ENCODE data around the gene TOX3.

TOX3 gene

GRCh38 chr16:52557236-52557635 lies 10.3 kb upstream of the TOX3 start:
- DNase-seq (ENCODE audit: extremely low spot score): no peak
- no peak for TF ChIP-seq TARDBP (IDR thresholded peaks at IDR 0.05)
- TF ChIP-seq ZNF384 (IDR thresholded peaks at IDR 0.05): no peak
- TF ChIP-seq HDGF (IDR thresholded peaks at IDR 0.05; ENCODE audit: borderline replicate concordance): no peak
- ChIA-PET CTCF (no interaction called here), POLR2A (no interaction called here)

- ChIA-PET POLR2A (no interaction called here), CTCF (no interaction called here)
- TF ChIP-seq BHLHE40 (IDR thresholded peaks at IDR 0.05; ENCODE audit: borderline replicate concordance): no peak
- no peak for TF ChIP-seq PKNOX1 (IDR thresholded peaks at IDR 0.05)
- no peak for DNase-seq (ENCODE audit: extremely low spot score)
Observed at GRCh38 chr16:52556083-52556482, 9.1 kb upstream of the TOX3 start.

GRCh38 chr16:52555572-52555971 lies 8.6 kb upstream of the TOX3 start:
- TF ChIP-seq L3MBTL2 (conservative IDR thresholded peaks at IDR 0.05) (no peak), CTBP1 (IDR thresholded peaks at IDR 0.05; ENCODE audit: borderline replicate concordance) (no peak), LEF1 (IDR thresholded peaks at IDR 0.05; ENCODE audit: borderline replicate concordance) (no peak), HDGF (IDR thresholded peaks at IDR 0.05; ENCODE audit: borderline replicate concordance) (no peak), ZNF384 (IDR thresholded peaks at IDR 0.05) (no peak), FOXA1 (IDR thresholded peaks at IDR 0.05) (no peak)
- ChIA-PET POLR2A (no interaction called here), CTCF (no interaction called here)
- no peak for DNase-seq (ENCODE audit: extremely low spot score)

GRCh38 chr16:52554334-52554733 lies 7.4 kb upstream of the TOX3 start:
- no peak for DNase-seq (ENCODE audit: extremely low spot score)
- TF ChIP-seq BHLHE40 (IDR thresholded peaks at IDR 0.05; ENCODE audit: borderline replicate concordance) (no peak), SUZ12 (IDR thresholded peaks at IDR 0.05) (no peak), FOXM1 (IDR thresholded peaks at IDR 0.05; ENCODE audit: borderline replicate concordance) (no peak), ARNT (IDR thresholded peaks at IDR 0.05) (no peak), LEF1 (IDR thresholded peaks at IDR 0.05; ENCODE audit: borderline replicate concordance) (no peak), FOXK2 (IDR thresholded peaks at IDR 0.05) (no peak), L3MBTL2 (conservative IDR thresholded peaks at IDR 0.05) (no peak), ELF4 (IDR thresholded peaks at IDR 0.05) (no peak), TARDBP (IDR thresholded peaks at IDR 0.05) (no peak), NFRKB (IDR thresholded peaks at IDR 0.05) (no peak)
- POLR2A ChIA-PET: no interaction called here
- CTCF ChIA-PET: no interaction called here

- CTCF ChIA-PET: no interaction called here
- no peak for DNase-seq (ENCODE audit: extremely low spot score)
- POLR2A ChIA-PET: no interaction called here
- no peak for TF ChIP-seq FOXK2 (IDR thresholded peaks at IDR 0.05)
- no peak for TF ChIP-seq HDGF (IDR thresholded peaks at IDR 0.05; ENCODE audit: borderline replicate concordance)
- no peak for TF ChIP-seq SUZ12 (IDR thresholded peaks at IDR 0.05)
Observed at GRCh38 chr16:52553322-52553721, 6.4 kb upstream of the TOX3 start.

- CTCF ChIA-PET: no interaction called here
- POLR2A ChIA-PET: no interaction called here
- no peak for DNase-seq (ENCODE audit: extremely low spot score)
Observed at GRCh38 chr16:52552643-52553042, 5.7 kb upstream of the TOX3 start.

GRCh38 chr16:52549011-52549692 lies 2.2 kb upstream of the TOX3 start:
- TF ChIP-seq BHLHE40 (IDR thresholded peaks at IDR 0.05; ENCODE audit: borderline replicate concordance) (no peak), ZNF384 (IDR thresholded peaks at IDR 0.05) (no peak), LEF1 (IDR thresholded peaks at IDR 0.05; ENCODE audit: borderline replicate concordance) (no peak), FOXM1 (IDR thresholded peaks at IDR 0.05; ENCODE audit: borderline replicate concordance) (no peak), L3MBTL2 (conservative IDR thresholded peaks at IDR 0.05) (no peak), ELF4 (IDR thresholded peaks at IDR 0.05) (no peak), FOXK2 (IDR thresholded peaks at IDR 0.05) (no peak), SP1 (IDR thresholded peaks at IDR 0.05) (no peak)
- POLR2A ChIA-PET: no interaction called here
- CTCF ChIA-PET: interaction anchor here (1.0 to 1.1 kb wide), 2 partner anchors 17 to 20 kb away, joined by 3 read pairs; no protein-coding TSS in a partner anchor
- peak; percentile 40 for DNase-seq (ENCODE audit: extremely low spot score)

More at GRCh38 chr16:52552643-52553042, 5.7 kb upstream of the TOX3 start:
- no peak for TF ChIP-seq ELF4 (IDR thresholded peaks at IDR 0.05)
- TF ChIP-seq CTBP1 (IDR thresholded peaks at IDR 0.05; ENCODE audit: borderline replicate concordance): no peak

- CTCF ChIA-PET: interaction anchor here (0.7 to 1.1 kb wide), 3 partner anchors 17 to 85 kb away, joined by 3 read pairs; no protein-coding TSS in a partner anchor
- POLR2A ChIA-PET: no interaction called here
- DNase-seq (ENCODE audit: extremely low spot score): no peak
- TF ChIP-seq TARDBP (IDR thresholded peaks at IDR 0.05) (no peak), FOXM1 (IDR thresholded peaks at IDR 0.05; ENCODE audit: borderline replicate concordance) (no peak), BHLHE40 (IDR thresholded peaks at IDR 0.05; ENCODE audit: borderline replicate concordance) (no peak), SP1 (IDR thresholded peaks at IDR 0.05) (no peak), FOXA1 (IDR thresholded peaks at IDR 0.05) (no peak), FOXK2 (IDR thresholded peaks at IDR 0.05) (no peak)
Observed at GRCh38 chr16:52548261-52549010, 1.5 kb upstream of the TOX3 start.

Data from HEK293T (cell line).